HG03520 (cell line): ENCODE measurements around the gene DIS3L2.
"Not testable (repeated sequence)": the region's sequence is repeated elsewhere in the genome, so short reads cannot be mapped to it uniquely, and the experiment has no call there.

Experiments
- ATAC-seq: cut with Tn5 transposase; IDR thresholded peaks from one replicate; pipeline ENCODE4 v1.9.1; 2021; ENCODE audit warnings: mild to moderate bottlenecking, moderate library complexity; ENCODE audit not compliant: unreplicated experiment

Gene DIS3L2

GRCh38 chr2:232162187-232162586 lies 200.7 kb downstream of the DIS3L2 start:
- no peak for ATAC-seq

- ATAC-seq: no peak
Measured at GRCh38 chr2:232170396-232170795, 208.9 kb downstream of the DIS3L2 start.

GRCh38 chr2:232174662-232175061 lies 213.1 kb downstream of the DIS3L2 start:
- no peak for ATAC-seq

- not testable (repeated sequence) for ATAC-seq
Measured at GRCh38 chr2:232176587-232176986, 215.1 kb downstream of the DIS3L2 start.

- no peak for ATAC-seq
Measured at GRCh38 chr2:232183279-232183678, 221.8 kb downstream of the DIS3L2 start.

GRCh38 chr2:232184346-232184745 lies 222.8 kb downstream of the DIS3L2 start:
- ATAC-seq: no peak

GRCh38 chr2:232190796-232191195 lies 229.3 kb downstream of the DIS3L2 start:
- no peak for ATAC-seq

- ATAC-seq: no peak
Measured at GRCh38 chr2:232195487-232195886, 234.0 kb downstream of the DIS3L2 start.

- no peak for ATAC-seq
Measured at GRCh38 chr2:232196802-232197201, 235.3 kb downstream of the DIS3L2 start.

GRCh38 chr2:232200195-232200594 lies 238.7 kb downstream of the DIS3L2 start:
- no peak for ATAC-seq

GRCh38 chr2:232203166-232203891 lies 241.8 kb downstream of the DIS3L2 start:
- ATAC-seq: no peak

GRCh38 chr2:232203936-232204335 lies 242.4 kb downstream of the DIS3L2 start:
- ATAC-seq: no peak

- no peak for ATAC-seq
Measured at GRCh38 chr2:232204457-232204931, 243.0 kb downstream of the DIS3L2 start.

GRCh38 chr2:232207174-232207573 lies 245.7 kb downstream of the DIS3L2 start:
- no peak for ATAC-seq

- no peak for ATAC-seq
Measured at GRCh38 chr2:232210306-232210705, 248.8 kb downstream of the DIS3L2 start.

GRCh38 chr2:232211743-232212686 lies 250.5 kb downstream of the DIS3L2 start:
- ATAC-seq: no peak

- no peak for ATAC-seq
Measured at GRCh38 chr2:232213176-232213575, 251.7 kb downstream of the DIS3L2 start.

- ATAC-seq: no peak
Measured at GRCh38 chr2:232214053-232214452, 252.5 kb downstream of the DIS3L2 start.

GRCh38 chr2:232216028-232216427 lies 254.5 kb downstream of the DIS3L2 start:
- ATAC-seq: no peak

- no peak for ATAC-seq
Measured at GRCh38 chr2:232218778-232219495, 257.4 kb downstream of the DIS3L2 start.

- ATAC-seq: no peak
Measured at GRCh38 chr2:232219496-232219870, 258.0 kb downstream of the DIS3L2 start.
